Endothelial cell of umbilical vein (primary cell): ENCODE measurements around the gene UROD. TPM values are rescaled to one million over a fixed set of nuclear protein-coding genes. Genes with fewer than 3 reads are reported as not detected.

Experiments
- BruUV-seq: library from RNA; stranded (reverse); fragments of 400-500 nt; replicated peaks from 2 replicates; lab custom pipeline; 2021; lab: Mats Ljungman, UMichigan
- CTCF ChIA-PET: fragments of 300-600, 350-600 bp; sonication (Branson Sonifier 250); formaldehyde crosslinking; loops from one replicate; lab custom pipeline; 2021; ENCODE audit warnings: antibody characterized with exemption, inconsistent platforms; lab: Charles Lee
- POLR2A ChIA-PET: fragments of 300-600, 350-600 bp; sonication (Branson Sonifier 250); formaldehyde crosslinking; loops from one replicate; lab custom pipeline; 2021; ENCODE audit warnings: antibody characterized with exemption, inconsistent platforms; lab: Charles Lee
- DNase-seq: peaks from one replicate; pipeline ENCODE4 v3.0.0-alpha.2; 2011; ENCODE audit warnings: low read depth, low spot score
- FAIRE-seq: peaks from 2 replicates; lab custom pipeline; 2011; peaks lifted over from hg19 to GRCh38; lab: Jason Lieb, UNC
- H2AFZ ChIP-seq: 2 replicates; pipeline ENCODE4 v1.6.0; 2012; ENCODE audit warnings: low read depth, low read length, control low read depth, inconsistent platforms
- H3K27ac ChIP-seq: 2 replicates; pipeline ENCODE4 v1.5.1; 2011; ENCODE audit warnings: low read depth, mild to moderate bottlenecking, control low read depth, low read length, moderate library complexity; ENCODE audit not compliant: insufficient read depth
- H3K27me3 ChIP-seq, 2 experiments: 2 replicates each; pipeline versions ENCODE4 v1.6.0 to v1.6.1; 2011; ENCODE audit warnings: low read length in 2 of 2, mixed read lengths in 1 of 2; ENCODE audit not compliant: control insufficient read depth in 2 of 2, insufficient read depth in 2 of 2
- H3K36me3 ChIP-seq, 2 experiments: 2 replicates in 1 of 2; 3 replicates in 1 of 2; pipeline ENCODE4 v1.5.1; 2011; ENCODE audit warnings: low read length in 2 of 2, mild to moderate bottlenecking in 1 of 2, moderate library complexity in 1 of 2; ENCODE audit not compliant: control insufficient read depth in 2 of 2, insufficient read depth in 2 of 2; ENCODE audit errors: extremely low read depth in 1 of 2
- H3K4me1 ChIP-seq: 3 replicates; pipeline ENCODE4 v1.5.1; 2011; ENCODE audit warnings: mild to moderate bottlenecking, low read length; ENCODE audit not compliant: control insufficient read depth, insufficient read depth; ENCODE audit errors: extremely low read depth
- H3K4me2 ChIP-seq: 2 replicates; pipeline ENCODE4 v1.6.1; 2011; ENCODE audit warnings: low read length, control low read depth, mixed read lengths; ENCODE audit not compliant: insufficient read depth
- H3K4me3 ChIP-seq, 3 experiments: fragments of 200-600 bp in 1 of 3; sonication (generic), shearing (Covaris generic) in 1 of 3; replicated peaks in 1 of 3; 2 replicates each; pipeline ENCODE4 v1.5.1; 2011 to 2016; ENCODE audit warnings: control low read depth in 3 of 3, low read length in 3 of 3, mild to moderate bottlenecking in 2 of 3, inconsistent platforms in 1 of 3, low read depth in 1 of 3, moderate library complexity in 1 of 3; ENCODE audit not compliant: insufficient read depth in 1 of 3
- H3K79me2 ChIP-seq: 2 replicates; pipeline ENCODE4 v1.6.0; 2012; ENCODE audit warnings: low read length, inconsistent platforms; ENCODE audit not compliant: control insufficient read depth, insufficient read depth
- H3K9ac ChIP-seq: replicated peaks from 2 replicates; pipeline ENCODE3; 2011; ENCODE audit warnings: low read length, control low read depth; ENCODE audit not compliant: insufficient read depth; ENCODE audit errors: extremely low read depth
- H3K9me1 ChIP-seq: replicated peaks from 3 replicates; pipeline ENCODE4 v1.6.0; 2011; ENCODE audit warnings: mild to moderate bottlenecking, low read length; ENCODE audit not compliant: control insufficient read depth, insufficient read depth; ENCODE audit errors: extremely low read depth
- H3K9me3 ChIP-seq: replicated peaks from 2 replicates; pipeline ENCODE4 v1.5.1; 2012; ENCODE audit warnings: low read length, inconsistent platforms; ENCODE audit not compliant: control insufficient read depth, insufficient read depth
- H4K20me1 ChIP-seq: replicated peaks from 2 replicates; pipeline ENCODE3; 2011; ENCODE audit warnings: mild to moderate bottlenecking, low read length; ENCODE audit not compliant: control insufficient read depth, insufficient read depth; ENCODE audit errors: extremely low read depth
- CTCF ChIP-seq, 2 donors: IDR thresholded peaks; 1 replicate in 1 of 2; 2 replicates in 1 of 2; pipeline ENCODE4 v1.5.1; 2011; ENCODE audit warnings: low read length in 2 of 2, mild to moderate bottlenecking in 2 of 2, moderate library complexity in 2 of 2, control low read depth in 1 of 2, inconsistent platforms in 1 of 2, low read depth in 1 of 2; ENCODE audit not compliant: insufficient read depth in 1 of 2; ENCODE audit errors: extremely low read depth in 1 of 2
- EZH2 ChIP-seq: IDR thresholded peaks from 2 replicates; pipeline ENCODE4 v1.6.1; 2012; ENCODE audit warnings: borderline replicate concordance, low read depth, mild to moderate bottlenecking, moderate library complexity, low read length, inconsistent platforms; ENCODE audit not compliant: severe bottlenecking
- FOS ChIP-seq: IDR thresholded peaks from 2 replicates; pipeline ENCODE4 v1.6.1; 2011; ENCODE audit warnings: mild to moderate bottlenecking, low read length, moderate library complexity, borderline replicate concordance; ENCODE audit not compliant: insufficient read depth
- GATA2 ChIP-seq: IDR thresholded peaks from 2 replicates; pipeline ENCODE4 v1.7.0; 2011; ENCODE audit warnings: low read depth, mild to moderate bottlenecking, moderate library complexity, mixed read lengths, low read length; ENCODE audit not compliant: insufficient read length, insufficient read depth
- JUN ChIP-seq: IDR thresholded peaks from 2 replicates; pipeline ENCODE4 v1.6.1; 2011; ENCODE audit warnings: borderline replicate concordance, low read depth; ENCODE audit not compliant: insufficient read length, insufficient read depth
- MAX ChIP-seq: IDR thresholded peaks from 2 replicates; pipeline ENCODE4 v1.6.1; 2011; ENCODE audit not compliant: insufficient read depth, insufficient read length
- MYC ChIP-seq: IDR thresholded peaks from one replicate; pipeline ENCODE4 v1.6.1; 2011; ENCODE audit warnings: mild to moderate bottlenecking, low read depth, low read length
- POLR2A ChIP-seq: IDR thresholded peaks from 2 replicates; pipeline ENCODE4 v1.6.1; 2012; ENCODE audit warnings: low read depth, mild to moderate bottlenecking, control low read depth, low read length
- POLR2AphosphoS5 ChIP-seq: IDR thresholded peaks from 2 replicates; pipeline ENCODE4 v1.6.1; 2012; ENCODE audit warnings: low read depth, mild to moderate bottlenecking, control low read depth, low read length, moderate library complexity; ENCODE audit not compliant: insufficient read depth
- dilution Hi-C: fragments of 300-500 bp; cut with MboI; formaldehyde crosslinking; loops from one replicate; pipeline ENCODE4 v1.15.0; 2019; ENCODE audit warnings: low sequenced_read_pairs; ENCODE audit not compliant: extremely low pct_ligation_motif_present
- intact Hi-C: fragments of 100-400 bp; cut with micrococcal nuclease; formaldehyde crosslinking; loops from one replicate; pipeline ENCODE4 v1.10.0; 2022
- polyA plus RNA-seq, 4 experiments: library from polyadenylated mRNA; depleted of rRNA in 3 of 4; stranded (reverse) in 3 of 4; unstranded in 1 of 4; fragments of >200 nt; gene quantifications; 2 replicates each; pipeline versions ENCODE4 v1.2.1 to v1.2.3, GENCODE V29; 2011 to 2012; ENCODE audit warnings: missing spikeins in 1 of 4
- total RNA-seq: library from RNA; stranded (reverse); gene quantifications from 2 replicates; pipeline ENCODE4 v1.2.3, GENCODE V29; 2021

Gene UROD
- total and polyA plus RNA-seq, 2 donors (not counting 3 experiments of a cell fraction or from before 2014, with no cell fraction given), result 192 to 636 TPM

- CTCF ChIA-PET, result no interaction called here
- Histone ChIP-seq H3K4me3 (no peak overlapping the region), H3K4me2 (no peak overlapping the region), H2AFZ (no peak overlapping the region), H3K27ac (no peak overlapping the region), H3K36me3 (no peaks in the 10 kb centered on the region), H3K9me3 (no peaks in the 10 kb centered on the region), H4K20me1 (no peaks in the 10 kb centered on the region), H3K9ac (no peak overlapping the region), H3K4me1 (no peaks in the 10 kb centered on the region), H3K27me3 (no peaks in the 10 kb centered on the region), H3K79me2 (no peaks in the 10 kb centered on the region), H3K9me1 (no peaks in the 10 kb centered on the region)
- no peak for FAIRE-seq
- DNase-seq, result no peak
- intact Hi-C loops, result no loop called here
- dilution Hi-C loops, result no loop called here
- no peak for TF ChIP-seq POLR2AphosphoS5
- TF ChIP-seq MAX, result no peak
- no peak for TF ChIP-seq POLR2A
- TF ChIP-seq GATA2, result no peak
- TF ChIP-seq FOS, result no peak
- no peak for TF ChIP-seq MYC
- TF ChIP-seq EZH2, result no peak
- no peak for TF ChIP-seq JUN
- no peak for TF ChIP-seq CTCF (IDR thresholded peaks at IDR 0.05; ENCODE audit: extremely low read depth in 1 of 2, insufficient read depth in 1 of 2, low read depth in 1 of 2, low read length in 2 of 2)
- no TSS peak for BruUV-seq
- POLR2A ChIA-PET, result no interaction called here
These were observed 49.3 kb upstream of the UROD start for GRCh38 chr1:44962729-44963128.
